Neural progenitor cell (in vitro differentiated cells): ENCODE results near the gene GJA3. TPM values are rescaled to one million over a fixed set of nuclear protein-coding genes. Genes with fewer than 3 reads are reported as not detected.

Source experiments
- DNase-seq: peaks from one replicate; pipeline ENCODE4 v3.0.0-alpha.2; 2016; ENCODE audit warnings: low spot score
- H2AFZ ChIP-seq: fragments of 200-600 bp; sonication (generic); replicated peaks from 2 replicates; pipeline ENCODE4 v1.6.1; 2016; ENCODE audit warnings: antibody characterized with exemption
- H3F3A ChIP-seq: fragments of 200-600 bp; sonication (generic); 2 replicates; pipeline ENCODE4 v1.6.1; 2016; ENCODE audit warnings: antibody characterized with exemption, low read depth
- H3K27ac ChIP-seq: fragments of 200-600 bp; sonication (generic); 2 replicates; pipeline ENCODE4 v1.5.1; 2016; ENCODE audit warnings: mild to moderate bottlenecking
- H3K27me3 ChIP-seq: fragments of 200-600 bp; sonication (generic); 2 replicates; pipeline ENCODE4 v1.6.1; 2016; ENCODE audit warnings: mild to moderate bottlenecking, moderate library complexity
- H3K36me3 ChIP-seq: fragments of 200-600 bp; sonication (generic); 2 replicates; pipeline ENCODE4 v1.5.1; 2016
- H3K4me1 ChIP-seq: fragments of 200-600 bp; sonication (generic); 2 replicates; pipeline ENCODE4 v1.6.1; 2016; ENCODE audit warnings: mixed run types
- H3K4me2 ChIP-seq: fragments of 200-600 bp; sonication (generic); 2 replicates; pipeline ENCODE4 v1.6.1; 2016
- H3K4me3 ChIP-seq: fragments of 200-600 bp; sonication (generic); 2 replicates; pipeline ENCODE4 v1.5.1; 2016
- H3K79me2 ChIP-seq: fragments of 200-600 bp; sonication (generic); 2 replicates; pipeline ENCODE4 v1.6.1; 2016; ENCODE audit warnings: low read depth
- H3K9ac ChIP-seq: fragments of 200-600 bp; sonication (generic); 2 replicates; pipeline ENCODE4 v1.6.1; 2016
- H3K9me3 ChIP-seq: fragments of 200-600 bp; sonication (generic); 2 replicates; pipeline ENCODE4 v1.5.1; 2016; ENCODE audit warnings: low read depth
- H4K20me1 ChIP-seq: fragments of 200-600 bp; sonication (generic); 2 replicates; pipeline ENCODE4 v1.6.1; 2016; ENCODE audit warnings: low read depth
- H3K27ac Mint-ChIP-seq: 3 replicates; pipeline ENCODE4 v1.8.0; 2021; ENCODE audit warnings: mixed read lengths
- H3K27me3 Mint-ChIP-seq: 2 replicates; pipeline ENCODE4 v1.8.0; 2022; ENCODE audit warnings: low read depth, mild to moderate bottlenecking, inconsistent platforms, moderate library complexity, mixed read lengths; ENCODE audit not compliant: insufficient read depth
- H3K36me3 Mint-ChIP-seq: 3 replicates; pipeline ENCODE4 v1.8.0; 2021; ENCODE audit warnings: mixed read lengths
- H3K4me1 Mint-ChIP-seq: 3 replicates; pipeline ENCODE4 v1.8.0; 2021; ENCODE audit warnings: mixed read lengths
- H3K4me3 Mint-ChIP-seq: 3 replicates; pipeline ENCODE4 v1.8.0; 2021; ENCODE audit warnings: mild to moderate bottlenecking, moderate library complexity, mixed read lengths
- H3K9me3 Mint-ChIP-seq: 3 replicates; pipeline ENCODE4 v1.8.0; 2020; ENCODE audit warnings: mixed read lengths
- CTCF ChIP-seq: fragments of 200-600 bp; sonication (generic); IDR thresholded peaks from 2 replicates; pipeline ENCODE4 v1.5.1; 2017; ENCODE audit warnings: antibody characterized with exemption, mild to moderate bottlenecking
- EZH2 ChIP-seq: fragments of 200-600 bp; sonication (generic); IDR thresholded peaks from 2 replicates; pipeline ENCODE4 v1.6.1; 2017; ENCODE audit warnings: antibody characterized with exemption, mild to moderate bottlenecking, moderate library complexity
- EZH2phosphoT487 ChIP-seq: fragments of 200-600 bp; sonication (generic); IDR thresholded peaks from 2 replicates; pipeline ENCODE4 v1.6.1; 2017; ENCODE audit warnings: antibody characterized with exemption
- total RNA-seq: library from RNA; depleted of rRNA; stranded (reverse); fragments of >200 nt; gene quantifications from 2 replicates; pipeline ENCODE4 v1.2.3, GENCODE V29; 2015; ENCODE audit warnings: low replicate concordance

Gene GJA3
- total RNA-seq, 1 donor from 2014 or later = 0.17 TPM

GRCh38 chr13:20144141-20144850 lies 16.6 kb downstream of the GJA3 start:
- H3K4me3 Mint-ChIP-seq = no peak overlapping the region
- H3K4me2 ChIP-seq = no peak overlapping the region
- H3K9me3 ChIP-seq = no peaks in the 10 kb centered on the region
- no peaks in the 10 kb centered on the region for H4K20me1 ChIP-seq
- no peak overlapping the region for H2AFZ ChIP-seq
- no peak overlapping the region for H3K27ac ChIP-seq
- no peaks in the 10 kb centered on the region for H3K79me2 ChIP-seq
- no peak overlapping the region for H3K9ac ChIP-seq
- no peak for TF ChIP-seq CTCF
- TF ChIP-seq EZH2phosphoT487 = no peak
- no peak for TF ChIP-seq EZH2
- no peak overlapping the region for H3K4me3 ChIP-seq
- H3K9me3 Mint-ChIP-seq = no peaks in the 10 kb centered on the region
- no peaks in the 10 kb centered on the region for H3K36me3 Mint-ChIP-seq
- peaks cover 5% of the 10 kb centered on the region for H3K4me1 Mint-ChIP-seq
- no peaks in the 10 kb centered on the region for H3K36me3 ChIP-seq
- no peaks in the 10 kb centered on the region for H3K4me1 ChIP-seq
- no peaks in the 10 kb centered on the region for H3F3A ChIP-seq
- H3K27me3 ChIP-seq = no peaks in the 10 kb centered on the region
- H3K27ac Mint-ChIP-seq = no peak overlapping the region
- peaks cover 8% of the 10 kb centered on the region for H3K27me3 Mint-ChIP-seq
- no peak for DNase-seq

GRCh38 chr13:20142927-20143480 lies 17.8 kb downstream of the GJA3 start:
- TF ChIP-seq EZH2phosphoT487 = no peak
- TF ChIP-seq EZH2 = no peak
- no peak for TF ChIP-seq CTCF
- Histone ChIP-seq H3K36me3 (no peaks in the 10 kb centered on the region), H3F3A (no peaks in the 10 kb centered on the region), H3K27me3 (peaks cover 10% of the 10 kb centered on the region), H2AFZ (no peak overlapping the region), H3K4me3 (no peak overlapping the region), H3K79me2 (no peaks in the 10 kb centered on the region), H3K9ac (no peak overlapping the region), H3K4me1 (no peaks in the 10 kb centered on the region), H3K27ac (no peak overlapping the region), H3K4me2 (no peak overlapping the region), H3K9me3 (no peaks in the 10 kb centered on the region), H4K20me1 (no peaks in the 10 kb centered on the region)
- no peak overlapping the region for H3K4me3 Mint-ChIP-seq
- H3K27ac Mint-ChIP-seq = no peak overlapping the region
- H3K9me3 Mint-ChIP-seq = no peaks in the 10 kb centered on the region
- H3K4me1 Mint-ChIP-seq = peaks cover 5% of the 10 kb centered on the region
- DNase-seq = no peak
- no peaks in the 10 kb centered on the region for H3K36me3 Mint-ChIP-seq
- peaks cover 9% of the 10 kb centered on the region for H3K27me3 Mint-ChIP-seq

- H3K4me3 ChIP-seq = no peak overlapping the region
- Mint-ChIP-seq H3K4me3 (no peak overlapping the region), H3K27me3 (peaks cover 10% of the 10 kb centered on the region), H3K9me3 (no peaks in the 10 kb centered on the region), H3K27ac (no peak overlapping the region), H3K36me3 (no peaks in the 10 kb centered on the region), H3K4me1 (peaks cover 3% of the 10 kb centered on the region)
- DNase-seq = no peak
- TF ChIP-seq CTCF (no peak), EZH2 (no peak), EZH2phosphoT487 (no peak)
- H3K4me1 ChIP-seq = no peaks in the 10 kb centered on the region
- H3F3A ChIP-seq = no peaks in the 10 kb centered on the region
- H3K27ac ChIP-seq = no peak overlapping the region
- peak overlapping the region; percentile 28 for H2AFZ ChIP-seq
- no peaks in the 10 kb centered on the region for H3K36me3 ChIP-seq
- H3K27me3 ChIP-seq = peaks cover 17% of the 10 kb centered on the region
- H3K79me2 ChIP-seq = no peaks in the 10 kb centered on the region
- no peak overlapping the region for H3K9ac ChIP-seq
- H4K20me1 ChIP-seq = no peaks in the 10 kb centered on the region
- H3K4me2 ChIP-seq = no peak overlapping the region
- no peaks in the 10 kb centered on the region for H3K9me3 ChIP-seq
These were observed 18.6 kb downstream of the GJA3 start for GRCh38 chr13:20142023-20142926.
